NCI-H1092 treated with DMSO at 0.1 percent for 48 hours (cell line): ENCODE measurements around the gene TDRD12.
"Not testable (repeated sequence)": the region's sequence is repeated elsewhere in the genome, so short reads cannot be mapped to it uniquely, and the experiment has no call there.

Source experiments
- DNase-seq: peaks from one replicate; lab custom pipeline; 2025; lab: John Stamatoyannopoulos, UW

TDRD12 gene

GRCh38 chr19:32748497-32748896 is 28.9 kb downstream of the TDRD12 start:
- no peak for DNase-seq

- no peak for DNase-seq
Measured at GRCh38 chr19:32748948-32749347, 29.4 kb downstream of the TDRD12 start.

GRCh38 chr19:32749361-32749760 is 29.8 kb downstream of the TDRD12 start:
- no peak for DNase-seq

GRCh38 chr19:32750441-32751055 is 31.0 kb downstream of the TDRD12 start:
- no peak for DNase-seq

- DNase-seq, result no peak
Measured at GRCh38 chr19:32751066-32751465, 31.5 kb downstream of the TDRD12 start.

GRCh38 chr19:32757189-32757588 is 37.6 kb downstream of the TDRD12 start:
- no peak for DNase-seq

GRCh38 chr19:32765365-32765764 is 45.8 kb downstream of the TDRD12 start:
- DNase-seq, result not testable (repeated sequence)

- no peak for DNase-seq
Measured at GRCh38 chr19:32767951-32768679, 48.5 kb downstream of the TDRD12 start.

GRCh38 chr19:32771596-32771995 is 52.0 kb downstream of the TDRD12 start:
- DNase-seq, result no peak

GRCh38 chr19:32773126-32773525 is 53.6 kb downstream of the TDRD12 start:
- no peak for DNase-seq

- no peak for DNase-seq
Measured at GRCh38 chr19:32779082-32779481, 59.5 kb downstream of the TDRD12 start.

- DNase-seq, result no peak
Measured at GRCh38 chr19:32781280-32781679, 61.7 kb downstream of the TDRD12 start.

- DNase-seq, result not testable (repeated sequence)
Measured at GRCh38 chr19:32782089-32782488, 62.5 kb downstream of the TDRD12 start.

GRCh38 chr19:32787161-32787813 is 67.7 kb downstream of the TDRD12 start:
- DNase-seq, result not testable (repeated sequence)

GRCh38 chr19:32787895-32788294 is 68.3 kb downstream of the TDRD12 start:
- not testable (repeated sequence) for DNase-seq

- no peak for DNase-seq
Measured at GRCh38 chr19:32789429-32789828, 69.9 kb downstream of the TDRD12 start.

- DNase-seq, result no peak
Measured at GRCh38 chr19:32798201-32798600, 78.6 kb downstream of the TDRD12 start.

- no peak for DNase-seq
Measured at GRCh38 chr19:32800191-32800590, 80.6 kb downstream of the TDRD12 start.

GRCh38 chr19:32800754-32801153 is 81.2 kb downstream of the TDRD12 start:
- no peak for DNase-seq

GRCh38 chr19:32802840-32803239 is 83.3 kb downstream of the TDRD12 start:
- no peak for DNase-seq

- DNase-seq, result no peak
Measured at GRCh38 chr19:32808236-32808635, 88.7 kb downstream of the TDRD12 start.

GRCh38 chr19:32809254-32809653 is 89.7 kb downstream of the TDRD12 start:
- no peak for DNase-seq

GRCh38 chr19:32809754-32810153 is 90.2 kb downstream of the TDRD12 start:
- DNase-seq, result no peak
